ENCODE results near the gene SLC44A1. TPM values are rescaled to one million over a fixed set of nuclear protein-coding genes. Genes with fewer than 3 reads are reported as not detected.

SLC44A1 gene
- total and polyA plus RNA-seq, 9 donors: 12.4 to 20.8 (median 15.5) TPM

DNA sequence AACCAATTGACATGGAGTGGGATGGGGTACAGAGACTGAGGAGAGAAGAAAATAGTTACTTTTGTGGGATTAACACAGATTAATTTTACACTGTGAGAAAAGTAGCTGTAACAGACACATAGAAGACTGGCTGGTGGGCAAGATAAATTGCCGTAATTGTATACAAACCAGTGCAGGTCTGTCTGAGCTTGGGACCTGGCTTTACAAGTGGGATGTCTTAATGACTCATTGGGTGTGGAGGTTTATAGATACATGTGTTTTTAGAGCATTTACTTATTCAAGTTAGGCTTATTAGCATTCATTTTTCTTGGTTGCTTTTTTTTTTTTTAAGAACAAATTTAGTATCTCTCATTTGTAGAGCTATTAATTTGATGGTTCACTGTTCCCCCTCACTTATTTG, 37.5 kb downstream of the SLC44A1 start:
- no peak for DNase-seq
- no CpG with 5 or more reads among the region's 1 CpG for WGBS (ENCODE audit: insufficient coverage)
- no peaks in the 10 kb centered on the region for H3K36me3 ChIP-seq (ENCODE audit: control insufficient read depth, insufficient read depth, low read length)
- no peaks in the 10 kb centered on the region for H3K9me3 ChIP-seq (replicated peaks; ENCODE audit: control insufficient read depth, low read depth, low read length)
- H3K27ac ChIP-seq (ENCODE audit: low read length): no peak overlapping the region
- H3K4me1 ChIP-seq (ENCODE audit: control insufficient read depth, insufficient read depth, low read length): no peaks in the 10 kb centered on the region
- no peaks in the 10 kb centered on the region for H3K27me3 ChIP-seq (ENCODE audit: control insufficient read depth, insufficient read depth, low read length)
- H3K4me3 ChIP-seq (ENCODE audit: low read length): no peak overlapping the region

- H3K27me3 ChIP-seq (ENCODE audit: control insufficient read depth, insufficient read depth, low read length): no peaks in the 10 kb centered on the region
- WGBS (ENCODE audit: insufficient coverage): 77% methylated on average over 1 of the region's 7 CpGs
- H3K4me3 ChIP-seq (ENCODE audit: low read length): no peak overlapping the region
- no peak overlapping the region for H3K27ac ChIP-seq (ENCODE audit: low read length)
- H3K9me3 ChIP-seq (replicated peaks; ENCODE audit: control insufficient read depth, low read depth, low read length): no peaks in the 10 kb centered on the region
- no peak for DNase-seq
- H3K36me3 ChIP-seq (ENCODE audit: control insufficient read depth, insufficient read depth, low read length): no peaks in the 10 kb centered on the region
- H3K4me1 ChIP-seq (ENCODE audit: control insufficient read depth, insufficient read depth, low read length): no peaks in the 10 kb centered on the region
These were observed 38.6 kb downstream of the SLC44A1 start for GRCh38 chr9:105282870-105283621.

GRCh38 chr9:105283795-105284194, 39.3 kb downstream of the SLC44A1 start:
- Histone ChIP-seq H3K4me3 (ENCODE audit: low read length) (no peak overlapping the region), H3K9me3 (replicated peaks; ENCODE audit: control insufficient read depth, low read depth, low read length) (no peaks in the 10 kb centered on the region), H3K27me3 (ENCODE audit: control insufficient read depth, insufficient read depth, low read length) (no peaks in the 10 kb centered on the region), H3K36me3 (ENCODE audit: control insufficient read depth, insufficient read depth, low read length) (no peaks in the 10 kb centered on the region), H3K4me1 (ENCODE audit: control insufficient read depth, insufficient read depth, low read length) (no peaks in the 10 kb centered on the region), H3K27ac (ENCODE audit: low read length) (no peak overlapping the region)
- DNase-seq: no peak
- 29% methylated on average over 1 of the region's 1 CpG for WGBS (ENCODE audit: insufficient coverage)

DNA sequence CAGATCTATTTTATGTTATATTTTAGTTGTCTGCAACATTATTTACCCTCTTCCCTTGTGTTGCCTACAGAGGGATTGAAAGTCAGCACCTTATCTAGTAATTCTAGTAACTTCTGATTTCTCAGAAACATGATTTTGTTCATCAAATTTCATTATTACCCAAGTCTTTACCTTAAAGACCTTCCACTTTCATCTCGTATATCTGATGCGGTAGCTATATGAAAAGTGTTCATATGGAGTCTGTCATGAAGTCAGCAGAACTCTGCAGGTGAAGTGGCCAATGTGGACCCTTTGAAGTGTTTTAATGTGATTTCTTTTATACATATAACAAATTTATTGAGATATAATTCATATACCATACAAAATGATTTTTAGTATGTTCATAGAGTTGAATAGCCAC, 40.0 kb downstream of the SLC44A1 start:
- Histone ChIP-seq H3K9me3 (replicated peaks; ENCODE audit: control insufficient read depth, low read depth, low read length) (no peaks in the 10 kb centered on the region), H3K27ac (ENCODE audit: low read length) (no peak overlapping the region), H3K4me3 (ENCODE audit: low read length) (no peak overlapping the region), H3K4me1 (ENCODE audit: control insufficient read depth, insufficient read depth, low read length) (no peaks in the 10 kb centered on the region), H3K36me3 (ENCODE audit: control insufficient read depth, insufficient read depth, low read length) (no peaks in the 10 kb centered on the region), H3K27me3 (ENCODE audit: control insufficient read depth, insufficient read depth, low read length) (no peaks in the 10 kb centered on the region)
- DNase-seq: no peak
- WGBS (ENCODE audit: insufficient coverage): no CpG with 5 or more reads among the region's 2 CpGs

- H3K4me3 ChIP-seq (ENCODE audit: low read length): no peak overlapping the region
These were observed 41.6 kb downstream of the SLC44A1 start for GRCh38 chr9:105286098-105286497.

DNA sequence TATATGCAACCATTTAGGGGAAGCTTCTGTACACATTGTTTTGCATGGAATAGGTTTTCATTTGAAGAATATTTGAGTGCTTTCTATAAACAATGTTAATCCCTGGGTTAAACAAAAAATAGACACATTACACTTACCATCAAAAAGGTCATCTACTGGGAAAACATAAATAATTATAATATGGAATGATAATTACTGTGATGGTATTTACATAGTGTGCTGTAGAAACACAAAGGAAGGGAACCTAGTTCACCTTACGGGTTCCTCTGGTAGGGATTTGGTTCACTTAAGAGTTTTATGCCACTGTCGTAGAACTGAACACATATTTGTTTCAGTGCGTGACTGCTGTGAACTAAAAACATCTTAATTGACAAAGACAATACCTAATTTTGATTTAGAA, 44.9 kb downstream of the SLC44A1 start:
- no peak overlapping the region for H3K4me3 ChIP-seq (ENCODE audit: low read length)
- no CpG with 5 or more reads among the region's 3 CpGs for WGBS (ENCODE audit: insufficient coverage)
- no peak overlapping the region for H3K27ac ChIP-seq (ENCODE audit: low read length)

More at GRCh38 chr9:105286098-105286497, 41.6 kb downstream of the SLC44A1 start:
- H3K9me3 ChIP-seq (replicated peaks; ENCODE audit: control insufficient read depth, low read depth, low read length): no peaks in the 10 kb centered on the region
- H3K4me1 ChIP-seq (ENCODE audit: control insufficient read depth, insufficient read depth, low read length): no peaks in the 10 kb centered on the region
- no peak overlapping the region for H3K27ac ChIP-seq (ENCODE audit: low read length)
- no peak for DNase-seq
- WGBS (ENCODE audit: insufficient coverage): 92% methylated on average over 3 of the region's 4 CpGs
- no peaks in the 10 kb centered on the region for H3K36me3 ChIP-seq (ENCODE audit: control insufficient read depth, insufficient read depth, low read length)
- no peaks in the 10 kb centered on the region for H3K27me3 ChIP-seq (ENCODE audit: control insufficient read depth, insufficient read depth, low read length)

GRCh38 chr9:105290418-105290817, 46.0 kb downstream of the SLC44A1 start:
- DNase-seq: peak; percentile 12
- H3K27me3 ChIP-seq (ENCODE audit: control insufficient read depth, insufficient read depth, low read length): no peaks in the 10 kb centered on the region
- no peaks in the 10 kb centered on the region for H3K9me3 ChIP-seq (replicated peaks; ENCODE audit: control insufficient read depth, low read depth, low read length)
- no peaks in the 10 kb centered on the region for H3K4me1 ChIP-seq (ENCODE audit: control insufficient read depth, insufficient read depth, low read length)
- WGBS (ENCODE audit: insufficient coverage): no CpG with 5 or more reads among the region's 1 CpG
- no peak overlapping the region for H3K4me3 ChIP-seq (ENCODE audit: low read length)
- no peaks in the 10 kb centered on the region for H3K36me3 ChIP-seq (ENCODE audit: control insufficient read depth, insufficient read depth, low read length)
- H3K27ac ChIP-seq (ENCODE audit: low read length): no peak overlapping the region

More for the DNA sequence above, 44.9 kb downstream of the SLC44A1 start:
- H3K36me3 ChIP-seq (ENCODE audit: control insufficient read depth, insufficient read depth, low read length): no peaks in the 10 kb centered on the region
- H3K9me3 ChIP-seq (replicated peaks; ENCODE audit: control insufficient read depth, low read depth, low read length): no peaks in the 10 kb centered on the region
- no peaks in the 10 kb centered on the region for H3K27me3 ChIP-seq (ENCODE audit: control insufficient read depth, insufficient read depth, low read length)
- no peaks in the 10 kb centered on the region for H3K4me1 ChIP-seq (ENCODE audit: control insufficient read depth, insufficient read depth, low read length)
- DNase-seq: no peak

- no CpG with 5 or more reads among the region's 1 CpG for WGBS (ENCODE audit: insufficient coverage)
- Histone ChIP-seq H3K27me3 (ENCODE audit: control insufficient read depth, insufficient read depth, low read length) (no peaks in the 10 kb centered on the region), H3K27ac (ENCODE audit: low read length) (no peak overlapping the region)
These were observed 46.5 kb downstream of the SLC44A1 start for GRCh38 chr9:105290954-105291353.

DNA sequence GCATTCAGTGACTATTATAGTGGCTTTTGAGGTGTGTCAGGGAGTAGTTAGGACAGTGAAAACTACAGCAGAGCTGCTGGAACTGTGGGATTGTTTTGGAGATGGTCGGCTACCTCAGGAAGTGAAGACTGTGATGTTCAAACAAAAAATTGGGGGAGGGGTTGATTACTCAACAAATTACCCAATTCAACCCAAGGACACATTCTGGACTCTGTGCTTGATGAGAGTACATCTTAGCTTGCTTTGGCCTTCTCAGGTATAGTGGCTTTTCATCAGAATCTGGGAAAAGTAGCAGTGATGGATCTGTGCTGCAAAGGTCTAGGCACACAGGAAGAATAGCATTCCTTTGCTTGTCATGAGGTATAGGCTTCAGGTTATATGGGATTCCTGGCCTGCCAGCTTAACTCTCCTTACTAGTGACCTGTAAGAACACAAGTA, 47.0 kb downstream of the SLC44A1 start:
- H3K27ac ChIP-seq (ENCODE audit: low read length): no peak overlapping the region

More at GRCh38 chr9:105290954-105291353, 46.5 kb downstream of the SLC44A1 start:
- DNase-seq: no peak
- H3K4me3 ChIP-seq (ENCODE audit: low read length): no peak overlapping the region
- no peaks in the 10 kb centered on the region for H3K9me3 ChIP-seq (replicated peaks; ENCODE audit: control insufficient read depth, low read depth, low read length)
- no peaks in the 10 kb centered on the region for H3K36me3 ChIP-seq (ENCODE audit: control insufficient read depth, insufficient read depth, low read length)
- no peaks in the 10 kb centered on the region for H3K4me1 ChIP-seq (ENCODE audit: control insufficient read depth, insufficient read depth, low read length)

DNA sequence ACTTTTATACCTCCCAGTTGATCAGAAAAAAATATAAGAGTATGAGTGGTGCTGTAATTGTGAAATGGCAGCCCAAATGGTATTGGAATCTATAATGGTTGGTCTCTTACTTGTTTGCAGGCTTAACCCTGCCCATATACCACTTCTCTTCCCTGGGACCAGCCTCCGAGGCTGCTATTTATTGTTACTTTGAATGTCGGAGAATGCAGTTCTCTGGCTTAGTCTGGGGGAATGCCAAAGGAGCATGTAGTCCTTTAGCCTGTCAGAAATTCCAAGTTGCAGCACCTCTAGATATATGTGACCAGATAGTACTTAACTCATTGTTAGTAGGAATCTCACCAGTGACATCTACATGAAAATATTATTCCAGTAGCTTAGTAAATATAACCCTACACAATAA, 47.5 kb downstream of the SLC44A1 start:
- Histone ChIP-seq H3K9me3 (replicated peaks; ENCODE audit: control insufficient read depth, low read depth, low read length) (no peaks in the 10 kb centered on the region), H3K4me3 (ENCODE audit: low read length) (no peak overlapping the region), H3K36me3 (ENCODE audit: control insufficient read depth, insufficient read depth, low read length) (no peaks in the 10 kb centered on the region), H3K27me3 (ENCODE audit: control insufficient read depth, insufficient read depth, low read length) (no peaks in the 10 kb centered on the region), H3K27ac (ENCODE audit: low read length) (no peak overlapping the region), H3K4me1 (ENCODE audit: control insufficient read depth, insufficient read depth, low read length) (no peaks in the 10 kb centered on the region)
- WGBS (ENCODE audit: insufficient coverage): no CpG with 5 or more reads among the region's 2 CpGs
- DNase-seq: no peak

More for the DNA sequence above, 47.0 kb downstream of the SLC44A1 start:
- Histone ChIP-seq H3K36me3 (ENCODE audit: control insufficient read depth, insufficient read depth, low read length) (no peaks in the 10 kb centered on the region), H3K9me3 (replicated peaks; ENCODE audit: control insufficient read depth, low read depth, low read length) (no peaks in the 10 kb centered on the region), H3K27me3 (ENCODE audit: control insufficient read depth, insufficient read depth, low read length) (no peaks in the 10 kb centered on the region), H3K4me3 (ENCODE audit: low read length) (no peak overlapping the region), H3K4me1 (ENCODE audit: control insufficient read depth, insufficient read depth, low read length) (no peaks in the 10 kb centered on the region)
- DNase-seq: no peak
- WGBS (ENCODE audit: insufficient coverage): no CpG with 5 or more reads among the region's 1 CpG
